ENCODE data around the gene ZBTB5. TPM values are rescaled to one million over a fixed set of nuclear protein-coding genes. Genes with fewer than 3 reads are reported as not detected.

ZBTB5 gene
- total and polyA plus RNA-seq, 2 of the 8 experiments (the other 6 are each of a cell fraction or from before 2014, with no cell fraction given), result 13.3 to 14.5 TPM

GRCh38 chr9:37501957-37502596 is 36.8 kb upstream of the ZBTB5 start:
- no peaks in the 10 kb centered on the region for H3K23me2 ChIP-seq (ENCODE audit: low read depth, low read length)
- no peak overlapping the region for H3K4ac ChIP-seq (replicated peaks; ENCODE audit: insufficient read length, low read depth, low read length)
- 70% methylated on average over 2 of the region's 2 CpGs; no CpG with 5 or more reads in 1 of the 2 experiments for WGBS, 2 experiments (ENCODE audit: extremely low coverage in 1 of 2, insufficient coverage in 1 of 2, insufficient read length in 1 of 2, insufficient replicate concordance in 2 of 2, low coverage in 1 of 2, low lambda C conversion rate in 2 of 2, missing lambda C conversion rate in 1 of 2)
- H3K79me1 ChIP-seq (ENCODE audit: low read depth, low read length), result no peaks in the 10 kb centered on the region
- H2BK15ac ChIP-seq (ENCODE audit: low read length), result no peak overlapping the region
- no peaks in the 10 kb centered on the region for H3K27me3 ChIP-seq (replicated peaks in 1 of 4; ENCODE audit: control insufficient read depth in 3 of 4, extremely low read depth in 1 of 4, insufficient read depth in 3 of 4, low read length in 3 of 4)
- no peak overlapping the region for H3K14ac ChIP-seq (ENCODE audit: insufficient read length)
- H4K8ac ChIP-seq (ENCODE audit: extremely low read depth, insufficient read depth, low read length), result no peak overlapping the region
- POLR2A ChIA-PET (ENCODE audit: partially characterized antibody), result interaction anchor here (1.1 kb wide), 1 partner anchor 8 kb away, joined by 3 read pairs; no protein-coding TSS in a partner anchor
- no peak overlapping the region for H2BK20ac ChIP-seq (ENCODE audit: low read length)
- H2BK12ac ChIP-seq (ENCODE audit: low read depth, low read length), result no peak overlapping the region
- no peak overlapping the region for H3K18ac ChIP-seq (ENCODE audit: extremely low read depth, low read length)
- no peaks in the 10 kb centered on the region for H3K79me2 ChIP-seq (ENCODE audit: control insufficient read depth in 1 of 2, insufficient read depth in 2 of 2, low read length in 2 of 2)
- no peak overlapping the region for H3K27ac ChIP-seq (ENCODE audit: low read depth, low read length)
- DNase-seq (ENCODE audit: low read depth in 1 of 2, low spot score in 2 of 2), result no peak
- H2BK120ac ChIP-seq (replicated peaks; ENCODE audit: low read depth, low read length), result no peak overlapping the region
- H3K4me3 ChIP-seq (ENCODE audit: extremely low read depth in 1 of 4, insufficient read depth in 2 of 4, low read depth in 3 of 4, low read length in 4 of 4), result no peak overlapping the region
- no peak overlapping the region for H3K9ac ChIP-seq (replicated peaks in 1 of 4; ENCODE audit: extremely low read depth in 1 of 4, low read depth in 3 of 4, low read length in 3 of 4)
- H2BK5ac ChIP-seq (ENCODE audit: low read depth, low read length), result no peak overlapping the region
- H4K91ac ChIP-seq (replicated peaks; ENCODE audit: insufficient read length, low read length), result no peak overlapping the region
- TF ChIP-seq CEBPB (IDR thresholded peaks at IDR 0.05; ENCODE audit: low read depth, low read length) (no peak), EP300 (IDR thresholded peaks at IDR 0.05; ENCODE audit: borderline replicate concordance in 1 of 2, low read depth in 2 of 2, low read length in 2 of 2) (no peak), SIX5 (IDR thresholded peaks at IDR 0.05; ENCODE audit: low read depth, low read length) (no peak), CHD1 (IDR thresholded peaks at IDR 0.05; ENCODE audit: low read depth, low read length) (no peak), MAFK (IDR thresholded peaks at IDR 0.05; ENCODE audit: low read depth, low read length) (no peak)
- H4K5ac ChIP-seq (ENCODE audit: insufficient read length, low read depth, low read length), result no peak overlapping the region
- H3K36me3 ChIP-seq (ENCODE audit: control insufficient read depth in 2 of 4, insufficient read depth in 4 of 4, low read length in 3 of 4), result peaks cover 16 to 66% (median 50%) of the 10 kb centered on the region in 4 experiments
- H2AFZ ChIP-seq (ENCODE audit: low read length), result no peak overlapping the region
- H4K20me1 ChIP-seq (replicated peaks in 1 of 2; ENCODE audit: control insufficient read depth in 1 of 2, insufficient read depth in 2 of 2, low read length in 2 of 2), result peaks cover 6 to 7% of the 10 kb centered on the region in 2 experiments
- no peak overlapping the region for H3K56ac ChIP-seq (replicated peaks; ENCODE audit: insufficient read length, low read depth, low read length)
- no peaks in the 10 kb centered on the region for H3K9me3 ChIP-seq (ENCODE audit: insufficient read depth in 2 of 2, low read depth in 1 of 2, low read length in 1 of 2)
- no peak overlapping the region for H3K23ac ChIP-seq (ENCODE audit: insufficient read length)
- CTCF ChIA-PET (ENCODE audit: partially characterized antibody), result interaction anchor here (0.9 to 2.8 kb wide), 4 partner anchors 9 to 14 kb away, joined by 3 to 14 read pairs (median 3); no protein-coding TSS in a partner anchor
- H3K4me1 ChIP-seq (replicated peaks in 1 of 4; ENCODE audit: control insufficient read depth in 3 of 4, insufficient read depth in 4 of 4, low read length in 3 of 4), result no peaks in the 10 kb centered on the region
- FAIRE-seq, result no peak
- no peak overlapping the region for H2AK5ac ChIP-seq (ENCODE audit: low read depth, low read length)
- H3K4me2 ChIP-seq (ENCODE audit: insufficient read depth in 1 of 2, low read depth in 2 of 2, low read length in 2 of 2), result no peak overlapping the region

All from H1 (cell line).